WERI-Rb-1 (cell line): ENCODE results near the gene IFIT5.
"Not testable (repeated sequence)": the region's sequence is repeated elsewhere in the genome, so short reads cannot be mapped to it uniquely, and the experiment has no call there.

Experiments
- DNase-seq: peaks from one replicate; pipeline ENCODE4 v3.0.0-alpha.2; 2020
- H3K27ac ChIP-seq: fragments of 250-450 bp; sonication (Bioruptor Pico); 2 replicates; pipeline ENCODE4 v1.5.1; 2020; ENCODE audit warnings: mild to moderate bottlenecking, moderate library complexity
- H3K27me3 ChIP-seq: fragments of 250-450 bp; sonication (Bioruptor Pico); 2 replicates; pipeline ENCODE4 v1.5.1; 2021; ENCODE audit warnings: mild to moderate bottlenecking, low read depth, moderate library complexity; ENCODE audit not compliant: insufficient read depth, severe bottlenecking
- H3K36me3 ChIP-seq: fragments of 250-450 bp; sonication (Bioruptor Pico); 2 replicates; pipeline ENCODE4 v1.5.1; 2020; ENCODE audit warnings: mild to moderate bottlenecking, moderate library complexity
- H3K4me3 ChIP-seq: 2 replicates; pipeline ENCODE4 v1.5.1; 2011; ENCODE audit warnings: low read depth, mild to moderate bottlenecking, control low read depth, low read length
- H3K9me3 ChIP-seq: fragments of 250-450 bp; sonication (Bioruptor Pico); 2 replicates; pipeline ENCODE4 v1.5.1; 2021; ENCODE audit warnings: mild to moderate bottlenecking, moderate library complexity; ENCODE audit not compliant: severe bottlenecking
- CTCF ChIP-seq: IDR thresholded peaks from 2 replicates; pipeline ENCODE4 v1.5.1; 2011; ENCODE audit warnings: low read depth, mild to moderate bottlenecking, control low read depth, inconsistent platforms, low read length

The IFIT5 gene

GRCh38 chr10:89399956-89400355, 14.4 kb upstream of the IFIT5 start:
- H3K4me3 ChIP-seq, result no peak overlapping the region
- H3K9me3 ChIP-seq, result no peaks in the 10 kb centered on the region
- H3K36me3 ChIP-seq, result no peaks in the 10 kb centered on the region
- H3K27me3 ChIP-seq, result no peaks in the 10 kb centered on the region
- TF ChIP-seq CTCF, result no peak
- no peak overlapping the region for H3K27ac ChIP-seq
- DNase-seq, result no peak

GRCh38 chr10:89403043-89403442, 11.3 kb upstream of the IFIT5 start:
- Histone ChIP-seq H3K36me3 (no peaks in the 10 kb centered on the region), H3K4me3 (no peak overlapping the region), H3K27ac (no peak overlapping the region), H3K27me3 (no peaks in the 10 kb centered on the region), H3K9me3 (no peaks in the 10 kb centered on the region)
- TF ChIP-seq CTCF, result no peak
- no peak for DNase-seq

GRCh38 chr10:89404104-89405047, 10.0 kb upstream of the IFIT5 start:
- TF ChIP-seq CTCF, result no peak
- no peaks in the 10 kb centered on the region for H3K27me3 ChIP-seq
- no peaks in the 10 kb centered on the region for H3K36me3 ChIP-seq
- H3K4me3 ChIP-seq, result no peak overlapping the region
- no peaks in the 10 kb centered on the region for H3K9me3 ChIP-seq
- no peak for DNase-seq
- no peak overlapping the region for H3K27ac ChIP-seq

- DNase-seq, H3K4me3 ChIP-seq, H3K27ac ChIP-seq, H3K9me3 ChIP-seq, H3K36me3 ChIP-seq, H3K27me3 ChIP-seq: not testable (repeated sequence)
Observed at GRCh38 chr10:89406178-89406577, 8.2 kb upstream of the IFIT5 start.

GRCh38 chr10:89407792-89408191, 6.6 kb upstream of the IFIT5 start:
- DNase-seq, H3K27me3 ChIP-seq, H3K9me3 ChIP-seq, H3K27ac ChIP-seq, H3K36me3 ChIP-seq, H3K4me3 ChIP-seq: not testable (repeated sequence)

GRCh38 chr10:89409282-89409681, 5.1 kb upstream of the IFIT5 start:
- H3K9me3 ChIP-seq, H3K36me3 ChIP-seq, H3K27ac ChIP-seq, H3K4me3 ChIP-seq, H3K27me3 ChIP-seq, DNase-seq: not testable (repeated sequence)

GRCh38 chr10:89410551-89410950, 3.8 kb upstream of the IFIT5 start:
- not testable (repeated sequence) for DNase-seq, H3K27me3 ChIP-seq, H3K9me3 ChIP-seq, H3K36me3 ChIP-seq, H3K27ac ChIP-seq, H3K4me3 ChIP-seq

- not testable (repeated sequence) for H3K27me3 ChIP-seq, DNase-seq, H3K9me3 ChIP-seq, H3K27ac ChIP-seq, H3K4me3 ChIP-seq, H3K36me3 ChIP-seq
Observed at GRCh38 chr10:89411135-89411534, 3.2 kb upstream of the IFIT5 start.

- H3K9me3 ChIP-seq, H3K27me3 ChIP-seq, DNase-seq, H3K36me3 ChIP-seq, H3K4me3 ChIP-seq, H3K27ac ChIP-seq: not testable (repeated sequence)
Observed at GRCh38 chr10:89412276-89412675, 2.1 kb upstream of the IFIT5 start.
